Suprapubic skin (tissue), 4 donors: ENCODE results near the gene SLC5A4. TPM values are rescaled to one million over a fixed set of nuclear protein-coding genes. Genes with fewer than 3 reads are reported as not detected.

Experiments
- DNase-seq, 2 donors: peaks; one replicate each; pipeline ENCODE4 v3.0.0-alpha.2; 2019; ENCODE audit warnings: low spot score in 2 of 2
- H3K27ac ChIP-seq: fragments of 200-600 bp; sonication (generic); one replicate; pipeline ENCODE4 v1.5.1; 2019
- H3K27me3 ChIP-seq: fragments of 200-600 bp; sonication (generic); one replicate; pipeline ENCODE4 v1.5.1; 2019
- H3K36me3 ChIP-seq: fragments of 200-600 bp; sonication (generic); one replicate; pipeline ENCODE4 v1.5.1; 2019
- H3K4me1 ChIP-seq: fragments of 200-600 bp; sonication (generic); one replicate; pipeline ENCODE4 v1.5.1; 2019
- H3K4me3 ChIP-seq: fragments of 200-600 bp; sonication (generic); one replicate; pipeline ENCODE4 v1.5.1; 2019; ENCODE audit warnings: mild to moderate bottlenecking
- H3K9me3 ChIP-seq: fragments of 200-600 bp; sonication (generic); one replicate; pipeline ENCODE4 v1.5.1; 2019
- EP300 ChIP-seq: sonication (generic); formaldehyde crosslinking; IDR thresholded peaks from one replicate; pipeline ENCODE4 v1.6.1; 2017; ENCODE audit warnings: antibody characterized with exemption
- POLR2A ChIP-seq, 2 donors: fragments of 450-650 bp; IDR thresholded peaks; one replicate each; pipeline ENCODE4 v1.6.1; 2017; ENCODE audit warnings: antibody characterized with exemption in 2 of 2, mild to moderate bottlenecking in 2 of 2, moderate library complexity in 2 of 2
- POLR2AphosphoS5 ChIP-seq, 3 donors: sonication (generic); formaldehyde crosslinking; IDR thresholded peaks; one replicate each; pipeline ENCODE4 v1.6.1; 2017; ENCODE audit warnings: antibody characterized with exemption in 3 of 3
- WGBS: methylation state at CpG from one replicate; pipeline ENCODE4 v1.1.5; 2018; 5-methylcytosine and 5-hydroxymethylcytosine counted together
- total RNA-seq, 4 donors: library from RNA; depleted of rRNA; stranded (reverse); fragments of >200 nt; gene quantifications; one replicate each; pipeline ENCODE4 v1.1.0, GENCODE V29; 2016
- TF ChIP-seq, protein P1 (sequence below), 2 donors: fragments of 200-600 bp in 1 of 2; fragments of 450-650 bp in 1 of 2; sonication (generic) in 1 of 2; IDR thresholded peaks; one replicate each; pipeline ENCODE4 v1.5.1; 2016 to 2019; ENCODE audit warnings: antibody characterized with exemption in 2 of 2, mild to moderate bottlenecking in 1 of 2, moderate library complexity in 1 of 2

Gene SLC5A4
- total RNA-seq, 4 donors from 2014 or later = 0.38 TPM; not detected in 3

- peaks cover 9% of the 10 kb centered on the region for H3K4me1 ChIP-seq
- no peak for TF ChIP-seq EP300
- TF ChIP-seq, protein P1, sequence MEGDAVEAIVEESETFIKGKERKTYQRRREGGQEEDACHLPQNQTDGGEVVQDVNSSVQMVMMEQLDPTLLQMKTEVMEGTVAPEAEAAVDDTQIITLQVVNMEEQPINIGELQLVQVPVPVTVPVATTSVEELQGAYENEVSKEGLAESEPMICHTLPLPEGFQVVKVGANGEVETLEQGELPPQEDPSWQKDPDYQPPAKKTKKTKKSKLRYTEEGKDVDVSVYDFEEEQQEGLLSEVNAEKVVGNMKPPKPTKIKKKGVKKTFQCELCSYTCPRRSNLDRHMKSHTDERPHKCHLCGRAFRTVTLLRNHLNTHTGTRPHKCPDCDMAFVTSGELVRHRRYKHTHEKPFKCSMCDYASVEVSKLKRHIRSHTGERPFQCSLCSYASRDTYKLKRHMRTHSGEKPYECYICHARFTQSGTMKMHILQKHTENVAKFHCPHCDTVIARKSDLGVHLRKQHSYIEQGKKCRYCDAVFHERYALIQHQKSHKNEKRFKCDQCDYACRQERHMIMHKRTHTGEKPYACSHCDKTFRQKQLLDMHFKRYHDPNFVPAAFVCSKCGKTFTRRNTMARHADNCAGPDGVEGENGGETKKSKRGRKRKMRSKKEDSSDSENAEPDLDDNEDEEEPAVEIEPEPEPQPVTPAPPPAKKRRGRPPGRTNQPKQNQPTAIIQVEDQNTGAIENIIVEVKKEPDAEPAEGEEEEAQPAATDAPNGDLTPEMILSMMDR (IDR thresholded peaks at IDR 0.05) = no peak
- TF ChIP-seq POLR2A (IDR thresholded peaks at IDR 0.05) = no peak
- TF ChIP-seq POLR2AphosphoS5 (IDR thresholded peaks at IDR 0.05) = no peak
- H3K36me3 ChIP-seq = no peaks in the 10 kb centered on the region
- no peak for DNase-seq
- H3K27me3 ChIP-seq = peaks cover 26% of the 10 kb centered on the region
- H3K9me3 ChIP-seq = no peaks in the 10 kb centered on the region
- no peak overlapping the region for H3K4me3 ChIP-seq
- WGBS = 60% methylated on average over 1 of the region's 3 CpGs
- H3K27ac ChIP-seq = no peak overlapping the region
Observed at GRCh38 chr22:32208681-32209080, 46.5 kb downstream of the SLC5A4 start.

GRCh38 chr22:32207971-32208480 lies 47.1 kb downstream of the SLC5A4 start:
- no peaks in the 10 kb centered on the region for H3K36me3 ChIP-seq
- WGBS = 80% methylated on average over 3 of the region's 4 CpGs
- H3K27ac ChIP-seq = no peak overlapping the region
- H3K4me3 ChIP-seq = no peak overlapping the region
- DNase-seq = no peak
- no peaks in the 10 kb centered on the region for H3K9me3 ChIP-seq
- TF ChIP-seq, protein P1 (IDR thresholded peaks at IDR 0.05) = no peak
- TF ChIP-seq POLR2A (IDR thresholded peaks at IDR 0.05) (no peak), POLR2AphosphoS5 (IDR thresholded peaks at IDR 0.05) (no peak), EP300 (no peak)
- H3K27me3 ChIP-seq = peaks cover 33% of the 10 kb centered on the region
- peaks cover 14% of the 10 kb centered on the region for H3K4me1 ChIP-seq

- DNase-seq = no peak
- H3K27me3 ChIP-seq = peaks cover 42% of the 10 kb centered on the region
- no peak overlapping the region for H3K4me3 ChIP-seq
- no peaks in the 10 kb centered on the region for H3K9me3 ChIP-seq
- H3K27ac ChIP-seq = no peak overlapping the region
- TF ChIP-seq, protein P1 (IDR thresholded peaks at IDR 0.05) = peak in 1 of 2 donors; percentile 42
- no peak for TF ChIP-seq EP300
- peaks cover 21% of the 10 kb centered on the region for H3K4me1 ChIP-seq
- 65% methylated on average over 17 of the region's 22 CpGs for WGBS
- no peaks in the 10 kb centered on the region for H3K36me3 ChIP-seq
Observed at GRCh38 chr22:32206774-32207758, 48.1 kb downstream of the SLC5A4 start.

DNA sequence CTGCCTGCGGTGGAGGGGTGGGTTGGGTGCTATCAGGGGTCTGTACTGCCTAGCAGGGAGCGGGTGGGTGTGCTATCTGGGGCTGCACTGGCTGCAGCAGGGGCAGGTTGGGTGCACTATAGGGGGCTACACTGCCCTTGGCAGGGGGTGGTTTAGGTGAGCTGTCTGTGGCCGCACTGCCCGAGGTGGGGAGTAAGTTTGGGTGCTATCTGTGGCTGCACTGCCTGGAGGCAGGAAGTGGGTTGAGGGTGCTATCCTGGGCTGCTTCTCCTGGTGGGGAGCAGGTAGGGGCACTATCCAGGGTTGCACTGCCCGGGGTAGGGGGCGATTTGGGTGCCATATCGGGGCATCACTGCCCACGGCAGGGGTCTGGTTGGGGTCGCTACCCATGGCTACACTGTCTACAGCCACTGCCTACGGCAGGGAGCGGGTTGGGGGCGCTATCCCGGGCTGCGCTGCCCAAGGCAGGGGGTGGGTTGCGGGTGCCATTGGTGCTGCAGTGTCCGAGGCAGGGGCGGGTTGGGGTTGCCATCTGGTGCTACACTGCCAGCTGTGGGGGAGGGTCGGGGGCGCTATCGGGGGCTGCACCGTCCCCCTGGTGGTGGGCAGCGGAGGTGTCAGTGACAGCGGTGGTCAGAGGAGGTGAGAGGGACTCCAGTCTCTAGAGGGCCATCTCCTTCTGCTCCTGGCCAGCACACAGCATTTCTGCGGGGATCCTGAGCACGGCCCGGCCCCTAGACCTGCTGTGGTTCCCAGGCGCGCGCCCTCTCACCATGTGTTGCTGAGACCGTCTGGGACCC lies 49.0 kb downstream of the SLC5A4 start:
- Histone ChIP-seq H3K4me1 (peaks cover 21% of the 10 kb centered on the region), H3K27me3 (peaks cover 48% of the 10 kb centered on the region), H3K36me3 (no peaks in the 10 kb centered on the region), H3K27ac (no peak overlapping the region), H3K9me3 (no peaks in the 10 kb centered on the region), H3K4me3 (no peak overlapping the region)
- DNase-seq = no peak
- 97% methylated on average over 6 of the region's 30 CpGs for WGBS
- no peak for TF ChIP-seq POLR2AphosphoS5 (IDR thresholded peaks at IDR 0.05)
- no peak for TF ChIP-seq POLR2A (IDR thresholded peaks at IDR 0.05)
- TF ChIP-seq, protein P1 (IDR thresholded peaks at IDR 0.05) = no peak
- TF ChIP-seq EP300 = no peak
